ENCODE results near the gene PRSS21. TPM values are rescaled to one million over a fixed set of nuclear protein-coding genes. Genes with fewer than 3 reads are reported as not detected.

PRSS21 gene
- total RNA-seq, 2 donors from 2014 or later, result 1.1 to 2.6 TPM

- Histone ChIP-seq H3K27ac (no peak overlapping the region), H3K4me3 (no peak overlapping the region), H3K36me3 (no peaks in the 10 kb centered on the region), H3K27me3 (peaks cover 13% of the 10 kb centered on the region), H3K9me3 (no peaks in the 10 kb centered on the region), H3K4me1 (peaks cover 6% of the 10 kb centered on the region), H3K9ac (ENCODE audit: low read depth in 2 of 2, low read length in 2 of 2) (no peak overlapping the region)
- no peak for TF ChIP-seq CTCF (IDR thresholded peaks at IDR 0.05)
- intact Hi-C loops (cut with DNase I), result no loop called here
- DNase-seq, result no peak
Observed at GRCh38 chr16:2786826-2787151, 30.2 kb upstream of the PRSS21 start.

GRCh38 chr16:2787406-2787805 is 29.6 kb upstream of the PRSS21 start, which contains the start of gene PRSS33:
Gene PRSS33, minus strand, starts transcription at chr16:2787560. Its CDS starts 1,013 bp downstream, at chr16:2786547.
- no peak for DNase-seq
- H3K4me3 ChIP-seq, result no peak within 1 kb of the TSS
- no peaks in the 10 kb centered on the region for H3K9me3 ChIP-seq
- no peak within 1 kb of the TSS for H3K27ac ChIP-seq
- H3K36me3 ChIP-seq, result no peaks in the 10 kb centered on the region
- H3K4me1 ChIP-seq, result peaks cover 6% of the 10 kb centered on the region
- intact Hi-C loops (cut with DNase I), result no loop called here
- H3K27me3 ChIP-seq, result peaks cover 13% of the 10 kb centered on the region
- no peak for TF ChIP-seq CTCF (IDR thresholded peaks at IDR 0.05)
- no peak within 1 kb of the TSS for H3K9ac ChIP-seq (ENCODE audit: low read depth in 2 of 2, low read length in 2 of 2)

- intact Hi-C loops (cut with DNase I), result no loop called here
- no peak overlapping the region for H3K9ac ChIP-seq (ENCODE audit: low read depth in 2 of 2, low read length in 2 of 2)
- DNase-seq, result no peak
- no peaks in the 10 kb centered on the region for H3K9me3 ChIP-seq
- H3K27me3 ChIP-seq, result peaks cover 13% of the 10 kb centered on the region
- H3K36me3 ChIP-seq, result no peaks in the 10 kb centered on the region
- no peak for TF ChIP-seq CTCF (IDR thresholded peaks at IDR 0.05)
- H3K4me1 ChIP-seq, result peaks cover 6% of the 10 kb centered on the region
- H3K27ac ChIP-seq, result no peak overlapping the region
- H3K4me3 ChIP-seq, result no peak overlapping the region
Observed at GRCh38 chr16:2787961-2788360, 29.1 kb upstream of the PRSS21 start.

- Histone ChIP-seq H3K4me1 (peaks cover 4% of the 10 kb centered on the region), H3K27me3 (peaks cover 7% of the 10 kb centered on the region), H3K9ac (ENCODE audit: low read depth in 2 of 2, low read length in 2 of 2) (no peak overlapping the region), H3K27ac (no peak overlapping the region), H3K4me3 (no peak overlapping the region), H3K9me3 (no peaks in the 10 kb centered on the region), H3K36me3 (no peaks in the 10 kb centered on the region)
- intact Hi-C loops (cut with DNase I), result no loop called here
- DNase-seq, result no peak
- TF ChIP-seq CTCF (IDR thresholded peaks at IDR 0.05), result no peak
Observed at GRCh38 chr16:2790631-2791030, 26.4 kb upstream of the PRSS21 start.

- Histone ChIP-seq H3K36me3 (no peaks in the 10 kb centered on the region), H3K4me1 (peaks cover 5% of the 10 kb centered on the region), H3K9ac (ENCODE audit: low read depth in 2 of 2, low read length in 2 of 2) (no peak overlapping the region), H3K9me3 (no peaks in the 10 kb centered on the region), H3K27me3 (peaks cover 2% of the 10 kb centered on the region), H3K27ac (no peak overlapping the region), H3K4me3 (no peak overlapping the region)
- DNase-seq, result no peak
- intact Hi-C loops (cut with DNase I), result no loop called here
- no peak for TF ChIP-seq CTCF (IDR thresholded peaks at IDR 0.05)
Observed at GRCh38 chr16:2791174-2791573, 25.9 kb upstream of the PRSS21 start.

GRCh38 chr16:2792940-2793339 is 24.1 kb upstream of the PRSS21 start:
- peaks cover 5% of the 10 kb centered on the region for H3K4me1 ChIP-seq
- H3K27ac ChIP-seq, result no peak overlapping the region
- TF ChIP-seq CTCF (IDR thresholded peaks at IDR 0.05), result no peak
- intact Hi-C loops (cut with DNase I), result no loop called here
- no peaks in the 10 kb centered on the region for H3K36me3 ChIP-seq
- no peak overlapping the region for H3K4me3 ChIP-seq
- H3K9me3 ChIP-seq, result no peaks in the 10 kb centered on the region
- H3K27me3 ChIP-seq, result no peaks in the 10 kb centered on the region
- H3K9ac ChIP-seq (ENCODE audit: low read depth in 2 of 2, low read length in 2 of 2), result no peak overlapping the region
- DNase-seq, result no peak

All from colonic mucosa (tissue), 4 donors.